Omental fat pad (tissue), 4 donors: Measurements from ENCODE around the gene SERINC4. TPM values are rescaled to one million over a fixed set of nuclear protein-coding genes. Genes with fewer than 3 reads are reported as not detected.
A peak's percentile ranks its signal among the peaks of the same experiment; 100 is the strongest.
"Not testable (repeated sequence)": the region's sequence is repeated elsewhere in the genome, so short reads cannot be mapped to it uniquely, and the experiment has no call there.

Source experiments
- ATAC-seq: fragments of 150-250 bp; one replicate; pipeline ENCODE4 v1.9.1; 2016; ENCODE audit warnings: mild to moderate bottlenecking, moderate library complexity; ENCODE audit not compliant: low FRiP score
- DNase-seq: peaks from one replicate; pipeline ENCODE4 v3.0.0-alpha.2; 2019; ENCODE audit warnings: low spot score
- CTCF ChIP-seq, 3 donors: fragments of 450-650 bp; IDR thresholded peaks; one replicate each; pipeline ENCODE4 v1.5.1; 2016 to 2017; ENCODE audit warnings: antibody characterized with exemption in 3 of 3, mild to moderate bottlenecking in 3 of 3, moderate library complexity in 2 of 3
- total RNA-seq, 4 donors: library from RNA; depleted of rRNA; stranded (reverse); fragments of >200 nt; gene quantifications; one replicate each; pipeline ENCODE4 v1.1.0, GENCODE V29; 2016

Gene SERINC4
- total RNA-seq: not detected

GRCh38 chr15:43799945-43800285 lies at the start of gene SERINC4:
Gene SERINC4 (minus strand): TSS chr15:43800220. CDS start chr15:43799986, 234 bp downstream.
- ATAC-seq: no peak
- no peak for TF ChIP-seq CTCF (IDR thresholded peaks at IDR 0.05)
- DNase-seq: no peak

GRCh38 chr15:43845421-43845820 lies 45.4 kb upstream of the SERINC4 start:
- no peak for ATAC-seq
- no peak for TF ChIP-seq CTCF (IDR thresholded peaks at IDR 0.05)
- no peak for DNase-seq

- not testable (repeated sequence) for ATAC-seq, DNase-seq
Measured at GRCh38 chr15:43832485-43832884, 32.5 kb upstream of the SERINC4 start.

GRCh38 chr15:43831519-43832052 lies 31.6 kb upstream of the SERINC4 start:
- not testable (repeated sequence) for DNase-seq, ATAC-seq

GRCh38 chr15:43830691-43831275 lies 30.8 kb upstream of the SERINC4 start:
- not testable (repeated sequence) for ATAC-seq, DNase-seq

- not testable (repeated sequence) for ATAC-seq, DNase-seq
Measured at GRCh38 chr15:43829951-43830540, 30.0 kb upstream of the SERINC4 start.

- DNase-seq: no peak
- ATAC-seq: no peak
- no peak for TF ChIP-seq CTCF (IDR thresholded peaks at IDR 0.05)
Measured at GRCh38 chr15:43828061-43828657, 28.1 kb upstream of the SERINC4 start.

GRCh38 chr15:43826508-43827341 lies 26.7 kb upstream of the SERINC4 start, which contains the start of gene WDR76:
Gene WDR76 (plus strand): TSS chr15:43827002. CDS start chr15:43827033, 31 bp downstream.
- ATAC-seq (peak; percentile 82), DNase-seq (peak; percentile 54)
- TF ChIP-seq CTCF (IDR thresholded peaks at IDR 0.05): no peak
